Lower lobe of right lung (tissue), 2 donors: ENCODE results near the gene C1orf105. TPM values are rescaled to one million over a fixed set of nuclear protein-coding genes. Genes with fewer than 3 reads are reported as not detected.
"Not testable (repeated sequence)": the region's sequence is repeated elsewhere in the genome, so short reads cannot be mapped to it uniquely, and the experiment has no call there.

Experiments
- ATAC-seq, 2 donors: fragments of 200-7000 bp; cut with Tn5 transposase; one replicate each; pipeline ENCODE4 v1.9.1; 2020 to 2022; ENCODE audit warnings: mild to moderate bottlenecking in 2 of 2, moderate library complexity in 2 of 2
- DNase-seq: peaks from one replicate; pipeline ENCODE4 v3.0.0-alpha.2; 2020
- H3K27ac ChIP-seq: fragments of 200-600 bp; one replicate; pipeline ENCODE4 v1.8.0; 2022
- H3K27me3 ChIP-seq: fragments of 200-600 bp; one replicate; pipeline ENCODE4 v1.8.0; 2022; ENCODE audit warnings: low read depth
- H3K36me3 ChIP-seq: fragments of 200-600 bp; one replicate; pipeline ENCODE4 v1.8.0; 2022; ENCODE audit warnings: mild to moderate bottlenecking
- H3K4me1 ChIP-seq: fragments of 200-600 bp; one replicate; pipeline ENCODE4 v1.8.0; 2022
- H3K4me3 ChIP-seq: fragments of 200-600 bp; one replicate; pipeline ENCODE4 v1.8.0; 2022; ENCODE audit warnings: mild to moderate bottlenecking
- H3K9me3 ChIP-seq: fragments of 200-600 bp; one replicate; pipeline ENCODE4 v1.8.0; 2022
- CTCF ChIP-seq: fragments of 200-600 bp; IDR thresholded peaks from one replicate; pipeline ENCODE4 v1.8.0; 2022; ENCODE audit warnings: antibody characterized with exemption, mild to moderate bottlenecking
- intact Hi-C: fragments of 100-400 bp; cut with DNase I; formaldehyde crosslinking; loops from one replicate; pipeline ENCODE4 v1.11.0; 2022
- long read RNA-seq: library from polyadenylated mRNA; unstranded; transcript quantifications from one replicate; pipeline ENCODE4 v2.0.0, GENCODE V29; 2021
- total RNA-seq: library from RNA; stranded (reverse); fragmentation: NEBNext Ultra II Directional; extraction: Animal tissue kit (Norgen Biotek cat#: 25700); gene quantifications from one replicate; pipeline ENCODE4 v1.2.1, GENCODE V29; 2021
- donor health status: DM: no; HTN: yes; CAD: no; lungs with severe emphysema.

C1orf105 gene
- not detected for total RNA-seq
- long read RNA-seq, result 0 reads

GRCh38 chr1:172420385-172420784 is at the start of gene C1orf105:
C1orf105 (plus strand) TSS chr1:172420685; CDS start chr1:172420886, 201 bp downstream.
- Histone ChIP-seq H3K9me3 (no peaks in the 10 kb centered on the region), H3K4me1 (no peaks in the 10 kb centered on the region), H3K27ac (no peak within 1 kb of the TSS), H3K27me3 (no peaks in the 10 kb centered on the region), H3K4me3 (no peak within 1 kb of the TSS), H3K36me3 (no peaks in the 10 kb centered on the region)
- TF ChIP-seq CTCF, result no peak
- no peak for ATAC-seq
- intact Hi-C loops, result no loop called here
- DNase-seq, result no peak

GRCh38 chr1:172371646-172372045 is 48.8 kb upstream of the C1orf105 start:
- peaks cover 14% of the 10 kb centered on the region for H3K9me3 ChIP-seq
- H3K4me1 ChIP-seq, ATAC-seq, intact Hi-C loops, DNase-seq, H3K27me3 ChIP-seq, H3K36me3 ChIP-seq, H3K27ac ChIP-seq, H3K4me3 ChIP-seq: not testable (repeated sequence)

GRCh38 chr1:172373864-172374263 is 46.6 kb upstream of the C1orf105 start:
- no peak overlapping the region for H3K4me3 ChIP-seq
- ATAC-seq, result no peak
- H3K27me3 ChIP-seq, result no peaks in the 10 kb centered on the region
- H3K36me3 ChIP-seq, result no peaks in the 10 kb centered on the region
- intact Hi-C loops, result no loop called here
- H3K9me3 ChIP-seq, result no peaks in the 10 kb centered on the region
- H3K27ac ChIP-seq, result no peak overlapping the region
- no peak for DNase-seq
- no peaks in the 10 kb centered on the region for H3K4me1 ChIP-seq
- TF ChIP-seq CTCF, result no peak

- no peak for TF ChIP-seq CTCF
- ATAC-seq, result no peak
These were observed 45.3 kb upstream of the C1orf105 start for GRCh38 chr1:172375211-172375631.

GRCh38 chr1:172376431-172376830 is 44.1 kb upstream of the C1orf105 start:
- DNase-seq (no peak), ATAC-seq (no peak)
- H3K27me3 ChIP-seq, result no peaks in the 10 kb centered on the region
- intact Hi-C loops, result no loop called here
- H3K27ac ChIP-seq, result no peak overlapping the region
- no peak overlapping the region for H3K4me3 ChIP-seq
- TF ChIP-seq CTCF, result no peak
- no peaks in the 10 kb centered on the region for H3K4me1 ChIP-seq
- no peaks in the 10 kb centered on the region for H3K36me3 ChIP-seq
- H3K9me3 ChIP-seq, result no peaks in the 10 kb centered on the region

More at GRCh38 chr1:172375211-172375631, 45.3 kb upstream of the C1orf105 start:
- no peaks in the 10 kb centered on the region for H3K36me3 ChIP-seq
- no peak overlapping the region for H3K27ac ChIP-seq
- H3K4me3 ChIP-seq, result no peak overlapping the region
- intact Hi-C loops, result no loop called here
- no peaks in the 10 kb centered on the region for H3K27me3 ChIP-seq
- DNase-seq, result no peak
- H3K4me1 ChIP-seq, result no peaks in the 10 kb centered on the region
- no peaks in the 10 kb centered on the region for H3K9me3 ChIP-seq

- Histone ChIP-seq H3K4me1 (no peaks in the 10 kb centered on the region), H3K4me3 (no peak overlapping the region), H3K27me3 (no peaks in the 10 kb centered on the region), H3K36me3 (no peaks in the 10 kb centered on the region), H3K27ac (no peak overlapping the region), H3K9me3 (no peaks in the 10 kb centered on the region)
- TF ChIP-seq CTCF, result no peak
- DNase-seq (no peak), ATAC-seq (no peak)
- intact Hi-C loops, result no loop called here
These were observed 42.9 kb upstream of the C1orf105 start for GRCh38 chr1:172377565-172377964.
